Endothelial cell (in vitro differentiated cells): Measurements from ENCODE around the gene OGFRL1. TPM values are rescaled to one million over a fixed set of nuclear protein-coding genes. Genes with fewer than 3 reads are reported as not detected.

Experiments
- DNase-seq: peaks from one replicate; pipeline ENCODE4 v3.0.0; 2021; ENCODE audit warnings: low spot score
- H3K27ac Mint-ChIP-seq: one replicate; pipeline ENCODE4 v1.8.0; 2021; ENCODE audit warnings: mixed read lengths, inconsistent platforms; ENCODE audit not compliant: unreplicated experiment
- H3K27me3 Mint-ChIP-seq: one replicate; pipeline ENCODE4 v1.8.0; 2021; ENCODE audit warnings: mild to moderate bottlenecking, moderate library complexity, mixed read lengths, inconsistent platforms; ENCODE audit not compliant: unreplicated experiment
- H3K36me3 Mint-ChIP-seq: one replicate; pipeline ENCODE4 v1.8.0; 2021; ENCODE audit warnings: mild to moderate bottlenecking, low read depth, mixed read lengths, inconsistent platforms; ENCODE audit not compliant: unreplicated experiment
- H3K4me1 Mint-ChIP-seq: one replicate; pipeline ENCODE4 v1.8.0; 2021; ENCODE audit warnings: mild to moderate bottlenecking, mixed read lengths, inconsistent platforms; ENCODE audit not compliant: unreplicated experiment
- H3K4me3 Mint-ChIP-seq: one replicate; pipeline ENCODE4 v1.8.0; 2021; ENCODE audit warnings: mild to moderate bottlenecking, mixed read lengths, inconsistent platforms; ENCODE audit not compliant: unreplicated experiment
- H3K9me3 Mint-ChIP-seq: one replicate; pipeline ENCODE4 v1.8.0; 2021; ENCODE audit warnings: mixed read lengths, inconsistent platforms; ENCODE audit not compliant: unreplicated experiment
- total RNA-seq: library from RNA; stranded (reverse); fragmentation: NEBNext Ultra II Directional; extraction: Animal tissue kit (Norgen Biotek cat#: 25700); gene quantifications from one replicate; pipeline ENCODE4 v1.2.1, GENCODE V29; 2021; ENCODE audit not compliant: unreplicated experiment
- TF ChIP-seq, protein P1 (sequence below): fragments of 200-600 bp; sonication (generic); IDR thresholded peaks from one replicate; pipeline ENCODE4 v1.5.0; 2021; ENCODE audit warnings: antibody characterized with exemption; ENCODE audit not compliant: unreplicated experiment

OGFRL1 gene
- total RNA-seq, 1 donor from 2014 or later, result 6.0 TPM

DNA sequence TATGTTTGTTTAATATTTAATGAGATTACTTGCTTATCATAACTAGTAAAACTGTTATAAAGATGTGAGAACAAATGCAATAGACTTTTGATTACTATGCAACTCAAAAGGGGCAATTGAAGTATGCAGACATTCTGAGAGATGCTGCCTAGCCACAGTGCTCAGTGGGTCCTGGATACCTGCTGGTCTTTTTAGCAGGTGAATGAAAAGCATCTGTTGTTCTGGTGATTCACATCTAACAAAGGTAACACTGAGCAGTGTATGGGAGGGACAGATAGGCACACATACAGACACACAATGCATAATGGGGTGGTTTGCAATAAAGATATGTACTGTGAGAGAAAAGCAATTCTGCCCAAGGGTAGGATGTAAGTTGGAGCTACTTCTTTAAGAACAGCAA, 46.9 kb downstream of the OGFRL1 start:
- TF ChIP-seq, protein P1, sequence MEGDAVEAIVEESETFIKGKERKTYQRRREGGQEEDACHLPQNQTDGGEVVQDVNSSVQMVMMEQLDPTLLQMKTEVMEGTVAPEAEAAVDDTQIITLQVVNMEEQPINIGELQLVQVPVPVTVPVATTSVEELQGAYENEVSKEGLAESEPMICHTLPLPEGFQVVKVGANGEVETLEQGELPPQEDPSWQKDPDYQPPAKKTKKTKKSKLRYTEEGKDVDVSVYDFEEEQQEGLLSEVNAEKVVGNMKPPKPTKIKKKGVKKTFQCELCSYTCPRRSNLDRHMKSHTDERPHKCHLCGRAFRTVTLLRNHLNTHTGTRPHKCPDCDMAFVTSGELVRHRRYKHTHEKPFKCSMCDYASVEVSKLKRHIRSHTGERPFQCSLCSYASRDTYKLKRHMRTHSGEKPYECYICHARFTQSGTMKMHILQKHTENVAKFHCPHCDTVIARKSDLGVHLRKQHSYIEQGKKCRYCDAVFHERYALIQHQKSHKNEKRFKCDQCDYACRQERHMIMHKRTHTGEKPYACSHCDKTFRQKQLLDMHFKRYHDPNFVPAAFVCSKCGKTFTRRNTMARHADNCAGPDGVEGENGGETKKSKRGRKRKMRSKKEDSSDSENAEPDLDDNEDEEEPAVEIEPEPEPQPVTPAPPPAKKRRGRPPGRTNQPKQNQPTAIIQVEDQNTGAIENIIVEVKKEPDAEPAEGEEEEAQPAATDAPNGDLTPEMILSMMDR, result no peak
- Mint-ChIP-seq H3K27me3 (no peaks in the 10 kb centered on the region), H3K4me1 (no peaks in the 10 kb centered on the region), H3K9me3 (no peaks in the 10 kb centered on the region), H3K36me3 (no peaks in the 10 kb centered on the region), H3K4me3 (no peak overlapping the region), H3K27ac (no peak overlapping the region)
- DNase-seq, result no peak

DNA sequence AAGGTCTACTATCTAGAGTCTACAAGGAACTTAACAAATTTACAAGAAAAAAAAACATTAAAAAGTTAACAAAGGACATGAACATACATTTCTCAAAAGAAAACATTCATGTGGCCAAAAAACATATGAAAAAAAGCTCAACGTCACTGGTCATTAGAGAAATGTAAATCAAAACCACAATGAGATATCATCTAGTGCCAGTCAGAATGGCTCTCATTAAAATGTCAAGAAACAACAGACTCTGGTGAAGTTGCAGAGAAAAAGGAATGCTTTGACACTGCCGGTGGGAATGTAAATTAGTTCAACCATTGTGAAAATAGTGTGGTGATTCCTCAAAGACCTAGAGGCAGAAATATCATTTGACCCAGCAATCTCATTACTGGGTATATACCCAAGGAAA, 48.3 kb downstream of the OGFRL1 start:
- Mint-ChIP-seq H3K27ac (no peak overlapping the region), H3K36me3 (no peaks in the 10 kb centered on the region), H3K9me3 (no peaks in the 10 kb centered on the region), H3K4me1 (no peaks in the 10 kb centered on the region), H3K4me3 (no peak overlapping the region), H3K27me3 (no peaks in the 10 kb centered on the region)
- DNase-seq, result no peak
- TF ChIP-seq, protein P1, result no peak

DNA sequence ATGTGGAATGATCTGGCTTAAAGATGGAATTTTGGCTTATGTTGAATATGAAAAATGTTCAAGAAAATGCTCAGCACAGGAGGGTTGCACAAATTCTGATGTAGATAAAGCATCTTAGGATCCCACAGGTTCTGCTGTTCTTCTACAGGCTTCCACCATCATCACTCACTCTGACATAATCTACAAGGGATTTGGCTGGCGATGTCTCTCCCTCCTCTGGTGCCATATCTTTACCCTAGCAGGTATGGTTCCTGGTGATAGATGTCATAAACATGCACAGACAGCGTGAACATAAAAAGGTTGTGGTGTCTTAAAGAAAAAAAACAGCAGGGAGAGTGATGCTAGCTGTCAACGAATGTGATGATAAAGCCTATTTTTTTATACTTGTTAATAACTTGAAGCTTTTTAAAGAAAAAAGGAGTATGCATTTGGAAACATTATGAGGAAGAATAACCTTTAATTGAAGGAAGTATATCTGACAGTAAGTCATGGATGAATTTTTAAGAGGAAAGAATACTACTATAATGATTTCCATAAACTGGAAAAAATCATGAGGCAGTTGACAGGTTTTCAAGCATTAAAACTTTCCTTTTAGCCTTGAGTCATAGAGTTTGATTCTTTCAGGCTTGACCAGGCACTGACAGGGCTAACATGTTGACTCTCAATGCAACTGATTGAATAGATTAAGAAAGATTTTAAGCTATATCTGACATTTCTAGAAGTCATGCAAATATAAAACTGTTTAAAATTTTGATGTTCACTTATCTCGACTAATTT, 50.1 kb downstream of the OGFRL1 start:
- no peaks in the 10 kb centered on the region for H3K4me1 Mint-ChIP-seq
- H3K4me3 Mint-ChIP-seq, result no peak overlapping the region
- no peak for DNase-seq
- no peaks in the 10 kb centered on the region for H3K27me3 Mint-ChIP-seq
- no peak overlapping the region for H3K27ac Mint-ChIP-seq
- TF ChIP-seq, protein P1, result no peak
- no peaks in the 10 kb centered on the region for H3K36me3 Mint-ChIP-seq
- H3K9me3 Mint-ChIP-seq, result no peaks in the 10 kb centered on the region

DNA sequence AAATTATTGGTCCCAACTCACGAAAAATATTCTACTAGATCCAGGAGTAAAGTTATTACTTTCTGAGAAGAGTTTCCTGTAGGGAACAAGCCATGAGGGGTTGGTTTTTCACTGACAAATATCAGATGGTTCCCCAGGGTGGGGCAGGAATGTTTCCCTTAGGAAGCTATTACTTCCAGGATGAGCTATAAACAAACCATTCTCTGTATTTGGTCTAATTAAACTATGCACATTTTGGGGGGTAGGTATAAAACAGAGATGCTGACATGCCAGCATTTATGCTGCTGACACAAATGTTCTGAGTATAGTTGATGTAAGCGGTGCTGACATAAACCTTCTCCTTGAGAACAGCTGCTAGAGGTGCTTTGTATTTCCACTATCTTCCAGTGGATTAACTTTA, 54.2 kb downstream of the OGFRL1 start:
- Mint-ChIP-seq H3K27me3 (no peaks in the 10 kb centered on the region), H3K4me3 (no peak overlapping the region), H3K4me1 (no peaks in the 10 kb centered on the region), H3K27ac (no peak overlapping the region), H3K9me3 (no peaks in the 10 kb centered on the region), H3K36me3 (no peaks in the 10 kb centered on the region)
- TF ChIP-seq, protein P1, result no peak
- no peak for DNase-seq

DNA sequence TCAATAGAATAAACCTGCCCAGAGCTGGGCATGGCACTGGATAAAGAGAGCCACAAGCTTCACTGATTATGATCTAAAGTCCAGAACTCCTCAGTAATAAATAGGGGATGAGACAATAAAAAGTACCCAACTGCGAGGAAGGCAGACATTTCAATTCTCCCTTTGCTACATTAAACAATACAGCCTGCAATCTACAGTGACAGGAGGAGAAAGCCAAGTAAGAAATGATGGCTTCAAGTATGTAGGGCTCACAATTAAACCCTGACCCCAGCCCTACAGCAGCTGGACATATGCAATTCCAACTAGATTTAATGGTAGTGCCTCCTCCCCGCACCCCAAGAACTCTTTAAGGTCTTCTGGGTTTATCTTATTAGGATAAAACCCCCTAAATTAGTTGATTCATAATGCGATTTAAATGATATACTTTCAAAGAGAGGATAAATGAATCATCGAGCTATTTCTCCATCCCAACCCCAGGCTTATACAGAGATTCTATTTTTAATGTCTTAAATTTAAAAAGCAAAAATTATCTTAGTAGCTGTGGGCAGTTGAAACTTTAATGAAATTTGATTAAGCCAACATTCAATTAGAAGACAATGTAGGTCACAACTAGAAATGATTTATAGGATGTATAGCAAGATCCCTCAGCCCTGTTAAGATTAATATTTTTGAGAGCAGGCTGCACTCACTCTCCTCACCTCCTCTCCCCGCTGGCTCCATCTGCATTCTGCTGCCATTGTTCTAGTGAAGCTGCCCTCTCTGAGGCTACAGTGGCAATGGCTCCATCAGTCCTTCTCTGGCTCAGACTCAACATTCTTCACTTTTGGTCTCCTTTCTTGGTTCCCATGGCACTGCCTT, 57.1 kb downstream of the OGFRL1 start:
- no peak overlapping the region for H3K27ac Mint-ChIP-seq
- H3K27me3 Mint-ChIP-seq, result no peaks in the 10 kb centered on the region
- H3K4me1 Mint-ChIP-seq, result no peaks in the 10 kb centered on the region
- H3K36me3 Mint-ChIP-seq, result no peaks in the 10 kb centered on the region
- TF ChIP-seq, protein P1, result no peak
- H3K4me3 Mint-ChIP-seq, result no peak overlapping the region
- no peaks in the 10 kb centered on the region for H3K9me3 Mint-ChIP-seq
- no peak for DNase-seq
